T-helper 22 cell (primary cell): Measurements from ENCODE around the gene PCDH12.

Experiments
- DNase-seq: peaks from one replicate; pipeline ENCODE4 v3.0.0-alpha.2; 2020; ENCODE audit warnings: low read depth

PCDH12 gene

GRCh38 chr5:141958113-141958512, at the start of gene PCDH12:
PCDH12 (minus strand) TSS chr5:141958202; CDS start chr5:141957851, 351 bp downstream.
- DNase-seq = no peak

- no peak for DNase-seq
Observed at GRCh38 chr5:142007237-142007544, 49.2 kb upstream of the PCDH12 start.

- DNase-seq = no peak
Observed at GRCh38 chr5:142006363-142007236, 48.6 kb upstream of the PCDH12 start.

GRCh38 chr5:142003266-142003800, 45.3 kb upstream of the PCDH12 start:
- no peak for DNase-seq

GRCh38 chr5:142000704-142001484, 42.9 kb upstream of the PCDH12 start:
- DNase-seq = no peak

GRCh38 chr5:142000173-142000572, 42.2 kb upstream of the PCDH12 start:
- DNase-seq = no peak

GRCh38 chr5:141997358-141997960, 39.5 kb upstream of the PCDH12 start:
- DNase-seq = no peak

GRCh38 chr5:141995656-141996055, 37.7 kb upstream of the PCDH12 start:
- no peak for DNase-seq

- no peak for DNase-seq
Observed at GRCh38 chr5:141994511-141995136, 36.6 kb upstream of the PCDH12 start.

GRCh38 chr5:141992349-141992963, 34.5 kb upstream of the PCDH12 start:
- peak; percentile 38 for DNase-seq

- no peak for DNase-seq
Observed at GRCh38 chr5:141989720-141990119, 31.7 kb upstream of the PCDH12 start.

GRCh38 chr5:141986072-141986471, 28.1 kb upstream of the PCDH12 start:
- DNase-seq = no peak

- DNase-seq = no peak
Observed at GRCh38 chr5:141982626-141983025, 24.6 kb upstream of the PCDH12 start.

GRCh38 chr5:141978389-141978788, 20.4 kb upstream of the PCDH12 start:
- DNase-seq = no peak

- no peak for DNase-seq
Observed at GRCh38 chr5:141976176-141976575, 18.2 kb upstream of the PCDH12 start.

- DNase-seq = no peak
Observed at GRCh38 chr5:141973871-141974595, 16.0 kb upstream of the PCDH12 start.

- no peak for DNase-seq
Observed at GRCh38 chr5:141969783-141970771, 12.1 kb upstream of the PCDH12 start.

- DNase-seq = peak; percentile 91
Observed at GRCh38 chr5:141968914-141969608, 11.1 kb upstream of the PCDH12 start, which contains the start of gene RNF14. RNF14 (plus strand) TSS chr5:141969105; CDS start chr5:141973589, 4,484 bp downstream.

- DNase-seq = no peak
Observed at GRCh38 chr5:141966963-141967333, 8.9 kb upstream of the PCDH12 start.
